ENCODE measurements around the gene NUP85.

Gene NUP85

GRCh38 chr17:75269844-75270217, 64.4 kb downstream of the NUP85 start:
- Histone ChIP-seq H3K27me3 (replicated peaks) (no peaks in the 10 kb centered on the region), H3K4me3 (ENCODE audit: low read depth, low read length) (peak overlapping the region; percentile 79), H3K36me3 (replicated peaks) (peaks cover 15% of the 10 kb centered on the region), H3K27ac (no peak overlapping the region)
- in situ Hi-C loops (cut with HindIII; ENCODE audit: low pct_ligation_motif_present, low sequenced_read_pairs) = no loop called here
- DNase-seq = no peak
- TF ChIP-seq CTCF (IDR thresholded peaks at IDR 0.05; ENCODE audit: low read depth, low read length, missing control alignments) = no peak

- Histone ChIP-seq H3K36me3 (replicated peaks) (peaks cover 14% of the 10 kb centered on the region), H3K27ac (peak overlapping the region; percentile 36), H3K4me3 (ENCODE audit: low read depth, low read length) (peak overlapping the region; percentile 79), H3K27me3 (replicated peaks) (no peaks in the 10 kb centered on the region)
- in situ Hi-C loops (cut with HindIII; ENCODE audit: low pct_ligation_motif_present, low sequenced_read_pairs) = no loop called here
- TF ChIP-seq CTCF (IDR thresholded peaks at IDR 0.05; ENCODE audit: low read depth, low read length, missing control alignments) = peak; percentile 66
- peak; percentile 48 for DNase-seq
Measured at GRCh38 chr17:75270218-75270965, 64.9 kb downstream of the NUP85 start.

GRCh38 chr17:75270966-75271232, 65.4 kb downstream of the NUP85 start, which contains the start of gene MIF4GD:
MIF4GD (minus strand) TSS chr17:75271231; CDS start chr17:75270195, 1,036 bp downstream.
- no peak for DNase-seq

GRCh38 chr17:75271233-75271954, 65.9 kb downstream of the NUP85 start:
- in situ Hi-C loops (cut with HindIII; ENCODE audit: low pct_ligation_motif_present, low sequenced_read_pairs) = no loop called here
- Histone ChIP-seq H3K4me3 (ENCODE audit: low read depth, low read length) (peak overlapping the region; percentile 71), H3K27ac (peak overlapping the region; percentile 30), H3K27me3 (replicated peaks) (no peaks in the 10 kb centered on the region), H3K36me3 (replicated peaks) (peaks cover 5% of the 10 kb centered on the region)
- TF ChIP-seq CTCF (IDR thresholded peaks at IDR 0.05; ENCODE audit: low read depth, low read length, missing control alignments) = peak; percentile 27
- no peak for DNase-seq

More at GRCh38 chr17:75270966-75271232, 65.4 kb downstream of the NUP85 start, which contains the start of gene MIF4GD:
- Histone ChIP-seq H3K4me3 (ENCODE audit: low read depth, low read length) (peak within 1 kb of the TSS; percentile 79), H3K27me3 (replicated peaks) (no peaks in the 10 kb centered on the region), H3K36me3 (replicated peaks) (peaks cover 9% of the 10 kb centered on the region), H3K27ac (peak within 1 kb of the TSS; percentile 36)
- TF ChIP-seq CTCF (IDR thresholded peaks at IDR 0.05; ENCODE audit: low read depth, low read length, missing control alignments) = no peak
- in situ Hi-C loops (cut with HindIII; ENCODE audit: low pct_ligation_motif_present, low sequenced_read_pairs) = no loop called here

- TF ChIP-seq CTCF (IDR thresholded peaks at IDR 0.05; ENCODE audit: low read depth, low read length, missing control alignments) = no peak
- no peak for DNase-seq
- Histone ChIP-seq H3K36me3 (replicated peaks) (no peaks in the 10 kb centered on the region), H3K27ac (no peak overlapping the region), H3K4me3 (ENCODE audit: low read depth, low read length) (peak overlapping the region; percentile 71), H3K27me3 (replicated peaks) (no peaks in the 10 kb centered on the region)
- in situ Hi-C loops (cut with HindIII; ENCODE audit: low pct_ligation_motif_present, low sequenced_read_pairs) = no loop called here
Measured at GRCh38 chr17:75271955-75272847, 66.7 kb downstream of the NUP85 start.

All from brain microvascular endothelial cell (primary cell).